ENCODE results near the gene BMS1.
"Not testable (repeated sequence)": the region's sequence is repeated elsewhere in the genome, so short reads cannot be mapped to it uniquely, and the experiment has no call there.

DNA sequence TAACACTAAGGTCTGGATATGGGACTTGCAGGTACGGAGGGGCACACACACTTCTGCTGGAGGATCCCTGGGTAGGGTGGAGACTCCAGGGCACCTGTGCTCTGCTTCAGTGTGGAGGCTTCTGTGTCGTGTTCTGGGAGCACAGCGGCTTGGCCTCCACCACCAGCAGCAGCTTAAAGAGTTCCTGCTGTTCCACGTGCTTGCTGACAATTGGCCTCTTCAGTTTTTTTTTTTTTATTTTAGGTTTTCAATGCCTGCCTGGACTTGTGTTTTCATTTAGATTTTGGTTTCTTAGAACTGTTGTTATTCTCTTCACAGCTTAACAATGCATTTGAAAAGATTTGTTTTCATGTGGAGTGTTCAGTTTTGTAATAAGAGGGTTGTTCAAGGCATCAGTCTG is 45.8 kb downstream of the BMS1 start:
- not testable (repeated sequence) for TF ChIP-seq POLR2AphosphoS5 (IDR thresholded peaks at IDR 0.05); CTCF (IDR thresholded peaks at IDR 0.05 in 8 of 11, conservative IDR thresholded peaks at IDR 0.05 in 3 of 11); POLR2A (IDR thresholded peaks at IDR 0.05)
